ENCODE data around the gene SLC37A1. TPM values are rescaled to one million over a fixed set of nuclear protein-coding genes. Genes with fewer than 3 reads are reported as not detected.

Gene SLC37A1
- total and polyA plus RNA-seq, 2 of the 13 experiments (the other 11 are each of a cell fraction or from before 2014, with no cell fraction given) = 0.22 to 0.40 TPM

DNA sequence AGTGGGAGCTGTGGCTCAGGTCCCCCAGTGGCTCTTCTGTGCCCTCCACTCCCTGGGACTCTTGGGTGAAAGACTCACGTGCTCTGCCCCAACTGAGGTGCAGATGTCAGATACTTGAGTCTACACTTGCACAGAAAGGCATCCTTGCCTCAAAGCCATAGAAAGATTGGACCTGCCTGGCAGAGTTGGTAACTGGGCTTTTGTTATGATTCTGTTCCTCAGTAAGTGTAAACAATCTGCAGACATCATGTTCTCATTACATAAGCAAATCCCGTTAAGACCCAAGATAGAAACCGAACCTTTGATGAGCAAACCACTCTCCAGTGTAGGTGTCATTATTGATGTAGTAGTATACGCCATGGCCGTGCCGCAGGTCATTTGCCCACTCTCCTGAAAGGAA is 27.6 kb upstream of the SLC37A1 start:
- Histone ChIP-seq H3K4me2 (ENCODE audit: low read depth, low read length) (no peak overlapping the region), H2AFZ (ENCODE audit: low read length) (no peak overlapping the region), H4K20me1 (ENCODE audit: insufficient read depth, low read length) (no peaks in the 10 kb centered on the region), H3K9me3 (ENCODE audit: low read length) (0 out of 2 replicates have a peak, but pooled peaks cover 5% of the 10 kb centered on the region), H3K79me2 (ENCODE audit: insufficient read depth, low read length) (no peaks in the 10 kb centered on the region), H3K27me3 (ENCODE audit: control insufficient read depth in 1 of 2, insufficient read depth in 2 of 2, low read length in 2 of 2) (peaks cover 1 to 19% of the 10 kb centered on the region in 2 experiments; a peak in 2 of 5 replicates), H3K36me3 (replicated peaks in 1 of 2; ENCODE audit: control insufficient read depth in 1 of 2, insufficient read depth in 2 of 2, low read length in 2 of 2) (no peaks in the 10 kb centered on the region), H3K27ac (ENCODE audit: extremely low read length, insufficient read depth, low read length) (no peak overlapping the region), H3K4me1 (ENCODE audit: insufficient read depth, low read length) (no peaks in the 10 kb centered on the region), H3K4me3 (replicated peaks in 1 of 3; ENCODE audit: insufficient read depth in 1 of 3, low read depth in 2 of 3, low read length in 3 of 3) (no peak overlapping the region), H3K9ac (ENCODE audit: insufficient read depth, low read depth, low read length) (no peak overlapping the region)
- in situ Hi-C loops (cut with HindIII; ENCODE audit: extremely low pct_ligation_motif_present, low pct_unique_long_range_greater_than_20kb) (no loop called here), intact Hi-C loops (cut with micrococcal nuclease; ENCODE audit: unreplicated experiment) (no loop called here)
- DNase-seq (ENCODE audit: low spot score) (no peak), FAIRE-seq (no peak), ATAC-seq (no peak)
- WGBS (ENCODE audit: low lambda C conversion rate) = 51% methylated on average over 5 of the region's 6 CpGs
- BruUV-seq (replicated peaks) = no TSS peak
- no peak for TF ChIP-seq ZSCAN20 (CRISPR knock-in tag; IDR thresholded peaks at IDR 0.05; ENCODE audit: borderline replicate concordance)
- TF ChIP-seq, protein P1, sequence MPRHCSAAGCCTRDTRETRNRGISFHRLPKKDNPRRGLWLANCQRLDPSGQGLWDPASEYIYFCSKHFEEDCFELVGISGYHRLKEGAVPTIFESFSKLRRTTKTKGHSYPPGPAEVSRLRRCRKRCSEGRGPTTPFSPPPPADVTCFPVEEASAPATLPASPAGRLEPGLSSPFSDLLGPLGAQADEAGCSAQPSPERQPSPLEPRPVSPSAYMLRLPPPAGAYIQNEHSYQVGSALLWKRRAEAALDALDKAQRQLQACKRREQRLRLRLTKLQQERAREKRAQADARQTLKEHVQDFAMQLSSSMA (CRISPR knock-in tag; IDR thresholded peaks at IDR 0.05) = no peak
- no peak for TF ChIP-seq ZNF747 (CRISPR knock-in tag; IDR thresholded peaks at IDR 0.05; ENCODE audit: borderline replicate concordance)
- no peak for TF ChIP-seq ZNF572 (CRISPR knock-in tag; IDR thresholded peaks at IDR 0.05)
- TF ChIP-seq, protein P2, sequence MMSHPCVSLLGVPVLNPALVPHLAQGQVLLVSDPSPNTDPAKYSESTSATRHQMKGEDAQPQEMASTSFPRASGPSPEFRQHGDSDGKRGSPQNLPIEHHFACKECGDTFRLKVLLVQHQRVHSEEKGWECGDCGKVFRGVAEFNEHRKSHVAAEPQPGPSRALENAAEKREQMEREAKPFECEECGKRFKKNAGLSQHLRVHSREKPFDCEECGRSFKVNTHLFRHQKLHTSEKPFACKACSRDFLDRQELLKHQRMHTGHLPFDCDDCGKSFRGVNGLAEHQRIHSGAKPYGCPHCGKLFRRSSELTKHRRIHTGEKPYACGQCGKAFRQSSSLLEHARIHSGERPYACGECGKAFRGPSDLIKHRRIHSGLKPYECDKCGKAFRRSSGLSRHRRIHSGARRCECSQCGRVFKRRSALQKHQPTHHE (CRISPR knock-in tag; IDR thresholded peaks at IDR 0.05; ENCODE audit: borderline replicate concordance) = no peak
- no peak for TF ChIP-seq NR1H2 (CRISPR knock-in tag; IDR thresholded peaks at IDR 0.05; ENCODE audit: borderline replicate concordance, low read depth)
- TF ChIP-seq ISX (CRISPR knock-in tag; conservative IDR thresholded peaks at IDR 0.05) = no peak
- TF ChIP-seq NFKBIZ (CRISPR knock-in tag; IDR thresholded peaks at IDR 0.05) = no peak
- TF ChIP-seq HOXA3 (CRISPR knock-in tag; IDR thresholded peaks at IDR 0.05) = no peak
- no peak for TF ChIP-seq HMG20A (CRISPR knock-in tag; IDR thresholded peaks at IDR 0.05; ENCODE audit: borderline replicate concordance)
- no peak for TF ChIP-seq ZBTB21 (CRISPR knock-in tag; IDR thresholded peaks at IDR 0.05)
- POLR2A ChIA-PET = no interaction called here
- CTCF ChIA-PET (ENCODE audit: low intra/inter-chr PET ratio, low total read pairs) = no interaction called here

All from HepG2 (cell line).